T-cell (primary cell): Measurements from ENCODE around the gene MAL. TPM values are rescaled to one million over a fixed set of nuclear protein-coding genes. Genes with fewer than 3 reads are reported as not detected.

Experiments
- ATAC-seq, 4 experiments: fragments of 200-7000 bp in 3 of 4; fragments of 150-1000 bp in 1 of 4; cut with Tn5 transposase; replicated peaks in 1 of 4; 1 replicate in 3 of 4; 2 replicates in 1 of 4; pipeline ENCODE4 v1.10.0; 2021; ENCODE audit warnings: moderate library complexity in 3 of 4, mild to moderate bottlenecking in 2 of 4, moderate number of reproducible peaks in 1 of 4
- CTCF ChIA-PET, 2 donors: fragments of 300-600 bp; sonication (Branson Sonifier 250); formaldehyde crosslinking; loops; one replicate each; lab custom pipeline; 2022; ENCODE audit warnings: antibody characterized with exemption in 2 of 2; lab: Charles Lee
- POLR2A ChIA-PET, 2 donors: fragments of 300-600 bp; sonication (Branson Sonifier 250); formaldehyde crosslinking; loops; one replicate each; lab custom pipeline; 2022; ENCODE audit warnings: antibody characterized with exemption in 2 of 2; lab: Charles Lee
- DNase-seq, 35 experiments: peaks; one replicate each; pipeline versions ENCODE4 v3.0.0 to v3.0.0-alpha.2; 2013 to 2023
- H3K27ac ChIP-seq: one replicate; pipeline ENCODE4 v1.5.1; 2013; ENCODE audit warnings: low read length
- H3K27me3 ChIP-seq, 2 experiments: replicated peaks in 1 of 2; 1 replicate in 1 of 2; 2 replicates in 1 of 2; pipeline versions ENCODE4 v1.6.1 to v1.7.0; 2013; ENCODE audit warnings: low read length in 1 of 2, mixed read lengths in 1 of 2; ENCODE audit not compliant: control insufficient read depth in 2 of 2, insufficient read depth in 2 of 2; ENCODE audit errors: extremely low read depth in 1 of 2
- H3K36me3 ChIP-seq, 2 donors: 1 replicate in 1 of 2; 2 replicates in 1 of 2; pipeline versions ENCODE4 v1.6.1 to v1.7.0; 2013; ENCODE audit warnings: low read length in 1 of 2; ENCODE audit not compliant: control insufficient read depth in 2 of 2, insufficient read depth in 1 of 2; ENCODE audit errors: extremely low read depth in 1 of 2
- H3K4me1 ChIP-seq, 2 experiments: 1 replicate in 1 of 2; 2 replicates in 1 of 2; pipeline versions ENCODE4 v1.6.1 to v1.7.0; 2013; ENCODE audit warnings: low read length in 2 of 2, mixed read lengths in 1 of 2; ENCODE audit not compliant: insufficient read depth in 2 of 2, control insufficient read depth in 1 of 2; ENCODE audit errors: extremely low read depth in 1 of 2
- H3K4me3 ChIP-seq, 2 donors: 1 replicate in 1 of 2; 2 replicates in 1 of 2; pipeline versions ENCODE4 v1.5.1 to v1.7.0; 2013; ENCODE audit warnings: mild to moderate bottlenecking in 2 of 2, low read length in 1 of 2, moderate library complexity in 1 of 2; ENCODE audit not compliant: control insufficient read depth in 1 of 2; ENCODE audit errors: extremely low read depth in 1 of 2
- H3K9me3 ChIP-seq: 2 replicates; pipeline ENCODE4 v1.7.0; 2013
- H3K27ac Mint-ChIP-seq, 2 donors: one replicate each; pipeline ENCODE4 v1.8.0; 2020 to 2021; ENCODE audit warnings: mild to moderate bottlenecking in 2 of 2, mixed read lengths in 2 of 2
- H3K27me3 Mint-ChIP-seq, 2 donors: one replicate each; pipeline ENCODE4 v1.8.0; 2021 to 2022; ENCODE audit warnings: mixed read lengths in 2 of 2
- H3K36me3 Mint-ChIP-seq: one replicate; pipeline ENCODE4 v1.8.0; 2021; ENCODE audit warnings: mixed read lengths
- H3K4me1 Mint-ChIP-seq, 3 donors: one replicate each; pipeline ENCODE4 v1.8.0; 2020 to 2022; ENCODE audit warnings: mixed read lengths in 3 of 3, mild to moderate bottlenecking in 1 of 3
- H3K4me3 Mint-ChIP-seq, 3 donors: one replicate each; pipeline ENCODE4 v1.8.0; 2020 to 2022; ENCODE audit warnings: mild to moderate bottlenecking in 3 of 3, mixed read lengths in 3 of 3, moderate library complexity in 3 of 3
- H3K9me3 Mint-ChIP-seq, 3 donors: one replicate each; pipeline ENCODE4 v1.8.0; 2020 to 2022; ENCODE audit warnings: mixed read lengths in 3 of 3
- WGBS: methylation state at CpG from one replicate; pipeline ENCODE4 v1.1.5; 2013; ENCODE audit warnings: missing lambda C conversion rate; ENCODE audit not compliant: insufficient coverage; 5-methylcytosine and 5-hydroxymethylcytosine counted together
- total RNA-seq, 35 experiments: library from RNA in 6 of 35; stranded (reverse) in 6 of 35; fragments of 120-200 nt in 1 of 35; gene quantifications; one replicate each; pipeline versions ENCODE4 v1.2.1 to v1.2.4 and lab custom pipeline; 2013 to 2026

Gene MAL
- total RNA-seq, 5 donors from 2014 or later (not counting 1 experiment from before 2014, with no cell fraction given) = 129 to 179 (median 150) TPM

DNA sequence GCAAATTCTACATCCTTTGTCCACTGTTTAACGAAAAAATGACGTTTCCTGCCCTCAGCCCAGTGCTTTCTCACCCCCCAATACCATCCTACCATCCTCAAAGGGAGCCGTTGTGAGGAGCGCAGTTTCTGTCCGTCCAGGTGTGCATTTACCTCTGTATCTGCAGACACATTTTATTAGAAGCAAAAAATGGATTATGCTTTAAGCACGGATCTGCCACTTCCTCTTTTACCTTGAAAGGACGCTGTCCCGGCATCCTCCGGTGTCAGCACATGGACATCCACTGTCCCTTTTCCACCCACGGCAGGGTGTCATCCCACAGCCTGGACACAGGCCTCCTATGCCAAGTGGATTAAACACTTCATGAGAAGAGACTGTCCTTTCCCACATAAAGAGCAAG lies 7.2 kb upstream of the MAL start:
- DNase-seq (no peak), ATAC-seq (no peak)
- no peaks in the 10 kb centered on the region for H3K36me3 Mint-ChIP-seq
- no peak overlapping the region for H3K4me3 ChIP-seq
- peaks cover 17 to 20% of the 10 kb centered on the region in 2 experiments for H3K4me1 ChIP-seq
- 82% methylated on average over 9 of the region's 10 CpGs for WGBS
- no peak overlapping the region for H3K27ac ChIP-seq
- H3K27ac Mint-ChIP-seq = no peak overlapping the region
- no peaks in the 10 kb centered on the region for H3K27me3 Mint-ChIP-seq
- no peaks in the 10 kb centered on the region for H3K9me3 ChIP-seq
- CTCF ChIA-PET = interaction anchor here in 1 of 2 donors (0.6 kb wide), 1 partner anchor 149 kb away, joined by 5 read pairs; no protein-coding TSS in a partner anchor
- POLR2A ChIA-PET = no interaction called here
- H3K9me3 Mint-ChIP-seq = no peaks in the 10 kb centered on the region
- H3K4me3 Mint-ChIP-seq = no peak overlapping the region
- H3K4me1 Mint-ChIP-seq = peaks cover 20 to 30% (median 28%) of the 10 kb centered on the region in 3 donors
- H3K27me3 ChIP-seq = peaks cover 0 to 7% of the 10 kb centered on the region in 2 experiments
- H3K36me3 ChIP-seq = no peaks in the 10 kb centered on the region

DNA sequence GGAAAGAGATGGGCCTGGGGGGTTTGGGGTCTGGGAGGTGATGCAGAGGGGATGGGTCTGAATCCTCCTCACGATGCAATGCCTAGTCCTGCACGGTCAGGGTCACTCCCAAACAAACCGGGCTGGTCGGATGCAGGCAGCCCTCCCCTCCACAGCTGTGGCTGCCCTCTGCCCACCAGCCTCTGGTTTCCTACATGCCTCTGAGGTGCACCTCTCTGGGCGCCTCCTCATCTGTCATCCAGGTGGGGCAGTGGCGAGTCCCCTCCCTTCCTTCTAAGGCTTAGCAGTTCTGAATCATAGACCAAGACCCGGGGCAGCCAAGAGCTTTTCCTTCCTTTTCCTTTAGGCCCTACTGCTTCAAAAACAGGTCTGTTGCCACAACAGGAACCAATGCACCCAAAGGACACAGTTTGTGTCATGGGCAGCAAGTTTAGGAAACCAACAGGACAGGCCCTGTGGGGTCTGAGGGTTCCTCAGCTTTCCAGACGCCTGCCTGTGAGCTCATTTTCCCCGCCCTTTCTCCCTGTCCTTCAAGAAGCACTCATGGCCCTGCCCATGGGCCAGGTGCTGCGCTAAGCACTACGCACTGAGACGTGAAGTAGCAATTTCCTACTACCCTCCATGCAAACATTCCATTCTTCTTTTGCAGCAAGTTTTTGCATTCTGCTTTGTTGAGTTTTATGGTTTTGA lies 6.5 kb upstream of the MAL start:
- Histone ChIP-seq H3K36me3 (no peaks in the 10 kb centered on the region), H3K27ac (no peak overlapping the region), H3K4me1 (peaks cover 22 to 24% of the 10 kb centered on the region in 2 experiments), H3K9me3 (no peaks in the 10 kb centered on the region), H3K4me3 (no peak overlapping the region), H3K27me3 (peaks cover 0 to 7% of the 10 kb centered on the region in 2 experiments)
- POLR2A ChIA-PET = interaction anchor here in 1 of 2 donors (0.7 kb wide), 1 partner anchor 61 kb away, joined by 3 read pairs; no protein-coding TSS in a partner anchor
- DNase-seq = no peak
- CTCF ChIA-PET = interaction anchor here in 1 of 2 donors (0.5 to 0.6 kb wide), 2 partner anchors 30 to 148 kb away, joined by 3 to 5 read pairs; no protein-coding TSS in a partner anchor
- peaks cover 27 to 37% (median 35%) of the 10 kb centered on the region in 3 donors for H3K4me1 Mint-ChIP-seq
- peaks cover 0 to under 1% of the 10 kb centered on the region in 2 donors for H3K27me3 Mint-ChIP-seq
- no peaks in the 10 kb centered on the region for H3K9me3 Mint-ChIP-seq
- no peaks in the 10 kb centered on the region for H3K36me3 Mint-ChIP-seq
- no peak overlapping the region for H3K4me3 Mint-ChIP-seq
- H3K27ac Mint-ChIP-seq = no peak overlapping the region
- 72% methylated on average over 8 of the region's 12 CpGs for whole genome bisulfite sequencing
- no peak for ATAC-seq

DNA sequence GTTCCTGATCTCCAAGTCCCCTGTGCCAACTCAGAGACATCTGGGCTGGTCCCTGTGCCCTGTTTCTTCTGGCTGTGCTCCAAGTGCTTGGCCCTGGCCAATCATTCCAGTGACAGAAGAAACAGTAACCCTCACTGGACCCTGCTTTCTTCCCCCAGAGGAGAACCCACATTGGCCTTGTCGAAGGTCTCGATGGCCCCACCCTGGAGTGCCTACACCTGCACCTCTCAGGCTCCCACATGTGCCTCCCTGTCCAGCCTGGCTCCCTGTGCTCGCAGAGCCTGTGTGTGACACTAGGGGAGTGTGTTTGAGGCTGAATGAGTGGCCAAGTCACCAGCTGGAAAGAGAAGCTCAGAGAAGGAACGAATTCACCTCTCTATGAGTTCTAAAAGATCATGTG lies 5.9 kb upstream of the MAL start:
- no peak overlapping the region for H3K27ac Mint-ChIP-seq
- H3K4me1 Mint-ChIP-seq = peaks cover 33 to 43% (median 40%) of the 10 kb centered on the region in 3 donors
- ChIA-PET CTCF (no interaction called here), POLR2A (interaction anchor here in 1 of 2 donors (0.7 kb wide), 1 partner anchor 62 kb away, joined by 3 read pairs; no protein-coding TSS in a partner anchor)
- Histone ChIP-seq H3K9me3 (no peaks in the 10 kb centered on the region), H3K4me1 (peaks cover 22 to 30% of the 10 kb centered on the region in 2 experiments), H3K4me3 (no peak overlapping the region), H3K27me3 (peaks cover 0 to 11% of the 10 kb centered on the region in 2 experiments), H3K27ac (no peak overlapping the region), H3K36me3 (no peaks in the 10 kb centered on the region)
- no peaks in the 10 kb centered on the region for H3K9me3 Mint-ChIP-seq
- no peak for ATAC-seq
- 20% methylated on average over 1 of the region's 4 CpGs for WGBS
- H3K36me3 Mint-ChIP-seq = no peaks in the 10 kb centered on the region
- no peak for DNase-seq
- H3K27me3 Mint-ChIP-seq = peaks cover 0 to 5% of the 10 kb centered on the region in 2 donors
- no peak overlapping the region for H3K4me3 Mint-ChIP-seq

- ChIA-PET POLR2A (no interaction called here), CTCF (interaction anchor here in 1 of 2 donors (1.0 to 4.1 kb wide), 2 partner anchors 59 to 94 kb away, joined by 3 to 32 read pairs; no protein-coding TSS in a partner anchor)
- 81% methylated on average over 6 of the region's 9 CpGs for WGBS
- no peak for DNase-seq
- H3K27me3 ChIP-seq = peaks cover 0 to 15% of the 10 kb centered on the region in 2 experiments
- H3K36me3 ChIP-seq = no peaks in the 10 kb centered on the region
- Mint-ChIP-seq H3K4me3 (no peak overlapping the region), H3K27me3 (peaks cover 0 to 5% of the 10 kb centered on the region in 2 donors), H3K27ac (peak overlapping the region; percentile 34 to 67), H3K9me3 (no peaks in the 10 kb centered on the region), H3K4me1 (peaks cover 34 to 44% (median 44%) of the 10 kb centered on the region in 3 donors), H3K36me3 (no peaks in the 10 kb centered on the region)
- peaks cover 22 to 38% of the 10 kb centered on the region in 2 experiments for H3K4me1 ChIP-seq
- ATAC-seq = no peak
- H3K9me3 ChIP-seq = no peaks in the 10 kb centered on the region
- no peak overlapping the region for H3K4me3 ChIP-seq
- no peak overlapping the region for H3K27ac ChIP-seq
These were observed 5.1 kb upstream of the MAL start for GRCh38 chr2:95020275-95021022.

GRCh38 chr2:95021023-95021416 lies 4.5 kb upstream of the MAL start:
- Mint-ChIP-seq H3K4me1 (peaks cover 38 to 47% (median 44%) of the 10 kb centered on the region in 3 donors), H3K27me3 (peaks cover 0 to 9% of the 10 kb centered on the region in 2 donors), H3K27ac (peak overlapping the region; percentile 11 to 67), H3K4me3 (no peak overlapping the region), H3K9me3 (no peaks in the 10 kb centered on the region), H3K36me3 (peaks cover 4% of the 10 kb centered on the region)
- WGBS = 59% methylated on average over 4 of the region's 5 CpGs
- DNase-seq (no peak), ATAC-seq (no peak)
- Histone ChIP-seq H3K4me1 (peaks cover 22 to 38% of the 10 kb centered on the region in 2 experiments), H3K4me3 (no peak overlapping the region), H3K27me3 (peaks cover 0 to 18% of the 10 kb centered on the region in 2 experiments), H3K9me3 (no peaks in the 10 kb centered on the region), H3K36me3 (no peaks in the 10 kb centered on the region), H3K27ac (no peak overlapping the region)
- POLR2A ChIA-PET = no interaction called here
- CTCF ChIA-PET = interaction anchor here in 1 of 2 donors (1.0 to 4.1 kb wide), 2 partner anchors 58 to 94 kb away, joined by 3 to 32 read pairs; no protein-coding TSS in a partner anchor

GRCh38 chr2:95021847-95022246 lies 3.7 kb upstream of the MAL start:
- H3K36me3 Mint-ChIP-seq = peaks cover 4% of the 10 kb centered on the region
- no peak overlapping the region for H3K27ac ChIP-seq
- POLR2A ChIA-PET = interaction anchor here in 1 of 2 donors (0.7 to 1.0 kb wide), 3 partner anchors 54 to 94 kb away, joined by 3 to 6 read pairs (median 3); no protein-coding TSS in a partner anchor
- H3K9me3 Mint-ChIP-seq = no peaks in the 10 kb centered on the region
- no peak overlapping the region for H3K4me3 ChIP-seq
- H3K27ac Mint-ChIP-seq = peak overlapping the region in 1 of 2 donors; percentile 90
- peaks cover 0 to 10% of the 10 kb centered on the region in 2 donors for H3K27me3 Mint-ChIP-seq
- no peaks in the 10 kb centered on the region for H3K9me3 ChIP-seq
- peaks cover 0 to 23% of the 10 kb centered on the region in 2 experiments for H3K27me3 ChIP-seq
- ATAC-seq = no peak
- H3K36me3 ChIP-seq = no peaks in the 10 kb centered on the region
- CTCF ChIA-PET = interaction anchor here (0.6 to 6.5 kb wide), 25 partner anchors 10 to 144 kb away, joined by 3 to 154 read pairs (median 5); partner anchors contain the start of genes MRPS5 (in 1 of the 2) and ZNF2 (in 1 of the 2)
- H3K4me1 ChIP-seq = peaks cover 22 to 43% of the 10 kb centered on the region in 2 experiments
- no peak for DNase-seq
- H3K4me1 Mint-ChIP-seq = peaks cover 43 to 53% (median 49%) of the 10 kb centered on the region in 3 donors
- 69% methylated on average over 3 of the region's 4 CpGs for WGBS
- H3K4me3 Mint-ChIP-seq = peak overlapping the region in 1 of 3 donors; percentile 100
